Fibroblast of the conjunctiva (primary cell): ENCODE data around the gene SPATS2.
A peak's percentile ranks its signal among the peaks of the same experiment; 100 is the strongest.
"Not testable (repeated sequence)": the region's sequence is repeated elsewhere in the genome, so short reads cannot be mapped to it uniquely, and the experiment has no call there.

Experiments used
- DNase-seq: peaks from one replicate; pipeline ENCODE4 v3.0.0-alpha.2; 2010; ENCODE audit warnings: low read depth

SPATS2 gene

GRCh38 chr12:49352351-49352750 lies 14.9 kb upstream of the SPATS2 start:
- DNase-seq: no peak

DNA sequence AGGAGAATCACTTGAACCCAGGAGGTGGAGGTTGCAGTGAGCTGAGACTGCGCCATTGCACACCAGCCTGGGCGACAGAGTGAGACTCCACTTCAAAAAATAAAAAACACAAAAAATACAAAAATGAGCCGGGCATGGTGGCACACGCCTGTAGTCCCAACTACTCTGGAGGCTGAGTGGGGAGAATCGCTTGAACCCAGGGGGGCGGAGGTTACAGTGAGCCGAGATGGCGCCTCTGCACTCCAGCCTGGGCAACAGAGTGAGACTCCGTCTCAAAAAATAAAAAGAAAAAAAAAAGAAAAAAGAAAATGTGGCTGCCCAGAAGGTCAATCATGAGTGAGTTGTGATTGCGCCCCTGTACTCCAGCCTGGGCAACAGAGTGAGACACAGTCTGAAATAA lies 11.3 kb upstream of the SPATS2 start:
- DNase-seq: no peak

DNA sequence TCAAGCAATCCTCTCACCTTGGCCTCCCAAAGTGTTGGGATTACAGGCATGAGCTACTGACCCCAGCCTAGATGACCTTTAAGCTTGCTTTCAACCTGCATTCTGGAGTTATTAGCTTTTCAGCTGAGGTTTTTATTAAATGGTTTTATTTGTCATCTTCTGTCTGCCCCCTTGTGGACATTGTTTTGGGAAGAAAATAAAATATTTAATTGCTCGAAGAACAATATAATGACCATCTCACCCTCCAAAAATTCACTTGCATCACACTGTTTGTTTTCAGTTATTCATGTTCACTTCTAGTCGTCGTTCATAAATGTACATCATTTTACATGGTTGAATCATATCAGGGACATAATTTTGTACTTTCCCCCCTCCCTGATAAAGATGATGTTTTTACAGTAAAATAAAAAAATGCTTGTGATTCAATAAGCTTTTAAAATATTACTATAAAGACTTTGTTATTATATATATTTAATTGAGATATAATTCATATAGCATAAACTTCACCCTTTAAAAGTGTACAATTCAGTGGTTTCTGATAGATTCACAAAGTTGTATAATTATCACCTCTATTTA lies 10.1 kb upstream of the SPATS2 start:
- DNase-seq: no peak

- peak; percentile 65 for DNase-seq
Measured at GRCh38 chr12:49358483-49359141, 8.7 kb upstream of the SPATS2 start.

GRCh38 chr12:49359671-49360070 lies 7.6 kb upstream of the SPATS2 start:
- DNase-seq: no peak

DNA sequence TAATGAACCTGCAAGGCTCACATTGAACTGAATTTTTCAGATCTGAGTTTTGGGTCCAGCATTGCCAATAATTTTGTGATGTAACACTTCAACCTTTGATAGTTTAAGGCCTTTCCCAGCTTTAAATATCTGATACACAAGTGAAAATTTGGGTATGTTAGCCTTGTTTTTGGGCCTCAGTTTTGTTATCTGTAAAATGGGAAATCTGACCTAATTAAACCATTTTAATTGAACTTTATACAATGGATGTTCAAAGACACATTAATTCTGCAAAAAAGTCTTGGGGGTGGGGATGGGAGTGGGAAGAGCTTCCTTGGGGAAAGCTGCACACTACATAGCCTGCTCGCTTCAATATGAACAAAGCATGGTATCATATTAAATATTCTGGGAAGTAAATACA lies 5.2 kb upstream of the SPATS2 start:
- DNase-seq: no peak

DNA sequence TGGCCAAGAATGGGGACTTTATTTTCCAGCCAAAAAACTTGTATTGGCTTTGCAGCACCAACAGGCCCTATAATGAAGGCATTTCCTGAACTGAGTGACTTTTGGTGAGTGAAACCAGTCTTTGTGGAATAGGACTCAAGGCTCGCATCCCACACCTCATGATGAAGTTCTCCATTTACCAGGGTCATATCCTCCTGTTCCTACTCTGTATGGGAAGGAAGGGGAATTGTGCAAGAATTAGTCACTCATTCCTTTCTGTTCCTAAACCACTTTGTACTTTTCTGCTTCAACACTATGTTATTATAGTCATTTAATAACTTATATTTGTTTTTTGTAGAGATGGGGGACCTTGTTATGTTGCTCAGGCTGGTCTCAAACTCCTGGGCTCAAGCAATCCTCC lies 2.3 kb upstream of the SPATS2 start:
- DNase-seq: no peak

GRCh38 chr12:49365542-49365941 lies 1.7 kb upstream of the SPATS2 start:
- no peak for DNase-seq

DNA sequence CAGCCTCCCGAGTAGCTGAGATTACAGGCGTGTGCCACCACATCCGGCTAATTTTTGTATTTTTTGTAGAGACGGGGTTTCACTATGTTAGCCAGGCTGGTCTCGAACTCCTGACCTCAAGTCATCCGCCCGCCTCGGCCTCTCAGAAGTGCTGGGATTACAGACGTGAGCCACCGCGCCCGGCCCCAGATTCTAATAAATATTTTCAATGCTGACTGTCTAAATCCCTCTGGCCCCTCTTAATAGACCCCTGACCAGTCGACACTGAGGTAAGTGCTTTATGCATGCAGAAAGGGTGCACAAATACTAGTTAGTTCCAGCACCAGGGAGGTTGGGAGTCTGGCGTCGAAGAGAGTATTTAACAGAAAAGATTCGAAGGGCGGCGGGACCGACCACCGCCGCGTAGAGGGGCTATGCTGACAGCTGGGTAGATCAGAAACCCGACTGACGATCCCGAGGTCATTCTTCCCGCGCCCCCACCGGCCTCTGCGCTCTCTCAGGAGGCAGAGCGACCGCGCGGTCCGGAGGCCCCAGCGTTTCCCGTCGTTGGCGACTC lies 1.1 kb upstream of the SPATS2 start:
- DNase-seq: no peak

- DNase-seq: peak; percentile 93
Measured at GRCh38 chr12:49366652-49367380, 446 bp upstream of the SPATS2 start.

DNA sequence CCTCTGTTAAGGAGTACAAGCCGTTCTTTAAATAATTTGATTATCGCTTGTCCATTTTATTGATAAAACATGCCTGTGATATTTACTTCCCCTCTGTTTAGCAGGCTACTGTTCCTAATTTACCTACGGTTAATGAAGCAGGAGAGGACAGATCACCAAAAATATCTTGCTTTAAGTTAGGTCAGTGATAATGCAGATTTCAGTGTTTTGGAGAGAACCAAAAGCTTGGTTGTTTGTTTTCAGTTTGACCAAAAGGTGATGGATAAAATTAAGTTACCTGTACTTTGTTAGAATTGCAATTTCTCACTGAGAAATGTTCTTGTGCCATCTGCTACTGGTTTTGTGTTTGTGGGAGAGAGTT lies 958 bp downstream of the SPATS2 start:
- DNase-seq: no peak

DNA sequence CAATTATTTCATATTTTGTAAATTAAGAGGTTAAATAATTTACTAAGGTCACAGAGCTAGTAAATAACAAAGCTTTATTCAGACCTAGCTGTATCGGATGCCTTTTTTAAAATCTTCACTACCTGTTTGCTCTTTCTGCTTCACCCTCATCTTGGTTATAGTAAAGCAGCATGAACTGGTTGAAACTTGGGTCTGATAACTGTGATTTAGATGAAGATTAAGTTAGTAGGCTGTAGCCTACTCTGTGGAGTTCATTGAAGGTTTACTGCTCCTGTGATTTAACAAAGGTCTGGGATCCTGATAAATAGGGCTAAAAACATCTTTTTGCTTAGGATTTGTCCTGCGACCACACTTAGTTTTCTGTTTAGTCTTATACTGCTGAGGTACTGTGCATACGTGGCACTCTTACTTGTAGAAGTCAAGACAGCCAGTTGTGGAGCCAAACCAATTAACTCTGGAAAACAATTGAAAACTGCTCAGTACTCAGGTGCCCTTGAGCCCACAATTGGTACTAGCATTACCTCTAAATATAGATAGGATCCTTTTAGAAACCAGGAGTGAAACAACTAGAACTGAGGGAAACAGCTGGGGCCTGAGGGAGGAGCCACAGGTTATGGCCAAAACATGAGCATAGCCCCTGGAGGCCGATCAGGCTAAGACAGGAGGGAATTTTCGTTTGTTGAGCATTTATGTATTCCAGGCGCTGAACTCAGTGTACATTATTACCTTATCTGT lies 2.3 kb downstream of the SPATS2 start:
- no peak for DNase-seq

DNA sequence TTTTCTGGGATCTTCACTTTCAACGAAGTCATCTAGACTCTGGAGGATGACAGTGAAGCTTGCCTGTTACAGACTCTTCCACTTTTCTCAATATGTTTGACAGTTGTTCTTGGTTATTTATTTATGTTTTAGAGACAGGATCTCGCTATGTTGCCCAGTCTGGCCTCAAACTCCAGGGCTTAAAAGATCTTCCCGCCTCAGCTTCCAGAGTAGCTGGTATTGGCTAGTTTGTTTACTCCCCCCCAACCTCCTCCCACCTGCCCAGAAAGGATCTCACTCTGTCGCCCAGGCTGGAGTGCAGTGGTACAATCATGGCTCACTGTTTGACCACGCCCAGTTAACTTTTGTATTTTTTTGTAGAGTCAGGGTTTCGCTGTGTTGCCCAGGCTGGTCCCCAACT lies 3.3 kb downstream of the SPATS2 start:
- DNase-seq: no peak

DNA sequence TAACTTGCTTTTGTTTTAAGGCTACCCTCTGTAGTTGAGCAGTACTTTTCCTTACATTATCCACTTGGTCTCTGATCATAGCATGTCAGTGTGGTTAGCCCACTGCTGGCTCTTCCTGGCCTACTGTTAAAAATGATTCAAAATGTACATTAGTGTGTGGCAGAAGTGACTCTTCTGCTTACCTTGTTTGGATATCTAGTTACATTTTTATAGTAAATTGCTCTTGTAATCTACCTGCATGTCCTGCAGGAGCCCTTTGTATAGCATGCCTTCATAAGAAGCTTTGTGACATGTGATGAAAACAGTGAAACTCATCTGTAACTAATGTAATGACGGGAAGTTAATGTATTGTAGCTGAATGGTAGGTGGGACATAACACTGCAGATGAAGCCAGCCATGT lies 8.1 kb downstream of the SPATS2 start:
- DNase-seq: no peak

DNA sequence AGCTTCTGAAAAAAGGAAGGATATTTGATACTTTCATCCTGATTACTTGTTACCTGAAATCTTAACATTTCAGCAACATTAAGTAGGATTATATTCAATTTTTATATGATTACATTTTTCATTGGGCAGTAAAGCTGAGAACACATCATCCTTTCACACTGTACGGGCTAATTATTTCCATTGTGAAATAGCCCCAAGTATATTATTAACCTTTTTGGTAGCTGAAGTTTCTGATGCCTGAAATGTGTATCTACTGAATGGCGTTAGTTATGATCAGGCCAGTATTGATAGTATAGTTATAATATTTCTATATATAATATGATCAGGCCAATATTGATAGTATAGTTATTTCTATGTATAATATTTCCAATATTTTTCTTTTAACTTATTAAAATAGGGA lies 10.1 kb downstream of the SPATS2 start:
- DNase-seq: no peak

GRCh38 chr12:49380184-49380583 lies 12.9 kb downstream of the SPATS2 start:
- DNase-seq: not testable (repeated sequence)

DNA sequence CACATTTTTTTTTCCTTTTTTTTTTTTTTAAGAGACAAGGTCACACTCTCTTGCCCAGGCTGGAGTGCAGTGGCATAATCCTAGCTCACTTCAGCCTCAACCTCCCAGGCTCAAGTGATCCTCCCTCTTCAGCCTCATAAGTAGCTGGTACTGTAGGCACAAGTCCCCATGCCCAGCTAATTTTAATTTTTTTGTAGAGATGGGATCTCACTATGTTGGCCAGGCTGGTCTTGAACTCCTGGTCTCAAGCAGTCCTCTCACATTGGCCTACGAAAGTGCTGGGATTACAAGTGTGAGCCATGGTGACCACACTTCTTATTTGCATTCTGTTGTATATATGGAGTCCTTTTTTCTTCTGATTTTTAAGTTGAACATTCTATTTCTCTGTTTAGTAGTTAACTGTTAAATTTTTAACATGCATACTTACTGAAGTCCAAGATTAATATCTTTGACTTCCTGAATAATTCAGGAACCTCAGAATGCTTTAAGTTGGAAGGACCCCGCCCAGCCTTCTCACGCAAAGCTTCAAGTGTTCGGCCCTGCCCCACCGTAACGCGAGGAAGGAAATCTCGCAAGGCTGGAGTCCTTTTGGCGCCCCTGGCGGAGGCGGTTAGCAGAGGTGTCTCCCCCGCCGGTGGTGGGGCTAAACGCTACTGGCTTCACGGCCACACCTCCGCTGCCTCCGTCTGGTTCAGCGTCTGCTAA lies 21.6 kb downstream of the SPATS2 start:
- DNase-seq: no peak

DNA sequence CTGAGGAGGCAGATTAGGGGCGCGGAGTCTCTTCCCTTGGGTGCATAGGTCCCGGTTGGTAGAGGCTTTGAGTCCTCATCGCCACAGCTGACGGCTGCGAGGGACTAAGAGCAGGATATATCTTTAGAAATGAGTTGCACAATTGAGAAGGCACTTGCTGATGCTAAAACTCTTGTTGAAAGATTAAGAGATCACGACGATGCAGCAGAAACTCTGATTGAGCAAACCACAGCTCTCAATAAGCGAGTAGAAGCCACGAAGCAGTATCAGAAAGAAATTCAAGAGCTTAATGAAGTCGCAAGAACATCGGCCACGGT lies 22.1 kb downstream of the SPATS2 start:
- no peak for DNase-seq

DNA sequence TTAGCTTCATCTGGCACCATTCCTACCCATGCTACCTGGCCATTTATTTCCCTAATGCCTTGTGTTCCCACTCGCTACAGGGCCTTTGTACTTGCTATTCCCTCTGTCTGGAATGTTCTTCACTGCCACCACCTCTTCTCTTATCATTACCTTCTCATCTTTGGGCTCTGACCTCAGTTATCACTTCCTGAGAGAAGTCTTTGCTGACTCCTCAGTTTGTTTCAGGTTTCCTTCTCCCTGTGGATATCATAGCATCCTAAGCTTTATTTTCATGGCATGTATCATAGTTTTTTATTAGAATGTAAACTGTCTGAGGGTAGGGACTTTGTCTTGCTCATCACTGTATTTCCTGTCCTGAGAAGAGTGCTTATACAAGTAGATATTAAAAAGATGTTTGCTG lies 29.7 kb downstream of the SPATS2 start:
- no peak for DNase-seq

DNA sequence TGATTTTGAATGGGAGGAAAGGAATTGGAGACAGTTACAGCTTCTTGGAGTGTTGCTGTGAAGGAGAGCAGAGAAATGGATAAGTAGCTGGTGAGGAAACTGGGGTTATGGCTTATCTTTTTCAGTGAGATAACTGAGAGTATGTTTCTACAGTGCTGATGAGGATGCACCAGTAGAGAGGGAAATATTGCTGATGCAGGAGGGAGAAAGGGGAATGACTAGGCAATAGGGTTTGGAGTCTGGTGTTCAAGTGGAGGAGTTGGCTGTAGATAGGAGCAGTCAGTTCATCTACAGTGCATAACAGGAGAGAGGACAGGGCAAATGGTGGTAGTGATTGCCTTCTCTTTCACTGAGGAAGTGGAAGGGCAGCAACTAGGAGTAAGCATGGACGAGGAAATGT lies 33.0 kb downstream of the SPATS2 start:
- no peak for DNase-seq

DNA sequence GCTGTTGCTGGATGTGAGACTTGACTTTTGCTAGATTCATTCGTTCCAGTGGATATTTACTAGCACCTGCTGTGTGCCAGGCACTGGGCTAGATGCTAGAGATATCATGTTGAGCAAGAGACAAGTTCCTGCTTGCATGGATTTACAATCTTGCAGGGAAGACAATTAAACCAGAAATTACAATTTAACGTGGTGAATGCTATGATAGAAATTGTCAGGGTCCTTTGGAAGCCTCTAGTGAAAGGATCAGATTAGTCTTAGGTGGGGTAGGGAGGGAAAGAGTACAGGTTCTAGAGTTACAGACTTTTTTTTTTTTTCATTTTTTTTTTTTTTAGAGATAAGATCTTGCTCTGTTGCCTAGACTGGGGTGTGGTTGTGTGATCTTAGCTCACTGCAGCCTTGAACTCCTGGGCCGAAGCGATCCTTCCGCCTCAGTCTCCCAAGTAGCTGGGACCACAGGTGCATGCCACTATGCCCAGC lies 36.7 kb downstream of the SPATS2 start:
- no peak for DNase-seq

GRCh38 chr12:49404956-49405355 lies 37.7 kb downstream of the SPATS2 start:
- no peak for DNase-seq
